K562 (cell line): ENCODE results near the gene CTNS. TPM values are rescaled to one million over a fixed set of nuclear protein-coding genes. Genes with fewer than 3 reads are reported as not detected.

Source experiments
- ATF2 ChIP-seq: sonication (generic); formaldehyde crosslinking; IDR thresholded peaks from 2 replicates; pipeline ENCODE4 v1.8.1; 2022; ENCODE audit warnings: missing genetic modification reagents
- CBFB ChIP-seq: sonication (generic); formaldehyde crosslinking; IDR thresholded peaks from 2 replicates; pipeline ENCODE4 v1.4.0; 2020; ENCODE audit warnings: mild to moderate bottlenecking, missing genetic modification reagents
- E2F8 ChIP-seq: fragments of 450-650 bp; IDR thresholded peaks from 2 replicates; pipeline ENCODE4 v1.7.1; 2018; ENCODE audit warnings: mild to moderate bottlenecking, low read depth; ENCODE audit not compliant: partially characterized antibody
- ELF1 ChIP-seq: fragments of 200-800 bp; sonication (Bioruptor generic); IDR thresholded peaks from 2 replicates; pipeline ENCODE4 v1.6.1; 2016; ENCODE audit warnings: missing genetic modification characterization, missing compliant biosample characterization
- ETS1 ChIP-seq: conservative IDR thresholded peaks from 2 replicates; pipeline ENCODE4 v1.6.1; 2011; ENCODE audit warnings: low read depth, mild to moderate bottlenecking, low read length; ENCODE audit not compliant: control insufficient read depth
- HLTF ChIP-seq: fragments of 450-650 bp; IDR thresholded peaks from 2 replicates; pipeline ENCODE4 v1.6.1; 2016
- MCM3 ChIP-seq: fragments of 450-650 bp; IDR thresholded peaks from 2 replicates; pipeline ENCODE4 v1.6.1; 2016
- OTX1 ChIP-seq: fragments of 450-650 bp; formaldehyde crosslinking; IDR thresholded peaks from 2 replicates; pipeline ENCODE4 v1.4.0; 2022; ENCODE audit warnings: mild to moderate bottlenecking
- PHF8 ChIP-seq: fragments of 200-600 bp; sonication (generic); IDR thresholded peaks from 2 replicates; pipeline ENCODE4 v1.6.1; 2012; ENCODE audit warnings: mixed run types, mild to moderate bottlenecking, inconsistent platforms, low read length, moderate library complexity, borderline replicate concordance
- SRF ChIP-seq, 2 experiments: fragments of 250-450, 450-650 bp in 1 of 2; sonication (Bioruptor Pico) in 1 of 2; sonication (generic) in 1 of 2; formaldehyde crosslinking; IDR thresholded peaks; 2 replicates each; pipeline versions ENCODE4 v1.5.0 to v1.5.1; 2020 to 2022; ENCODE audit warnings: mild to moderate bottlenecking in 1 of 2, missing genetic modification reagents in 1 of 2
- TAF15 ChIP-seq: fragments of 200-400 bp; formaldehyde crosslinking; IDR thresholded peaks from 2 replicates; pipeline ENCODE4 v1.6.1; 2017; ENCODE audit warnings: mild to moderate bottlenecking, low read depth, low read length, moderate library complexity
- ZNF3 ChIP-seq: fragments of 250-450 bp; sonication (Bioruptor Pico); IDR thresholded peaks from 2 replicates; pipeline ENCODE4 v1.5.0; 2021; ENCODE audit warnings: mild to moderate bottlenecking, moderate library complexity
- polyA plus RNA-seq, 8 experiments: library from polyadenylated mRNA; depleted of rRNA in 4 of 8; stranded (reverse) in 5 of 8; unstranded in 3 of 8; fragments of >200 nt; fragmentation: Nextera tagmentation in 2 of 8; fragmentation: Illumina TruSeq in 1 of 8; extraction: Ambion mirVana in 2 of 8; extraction: Trizol in 1 of 8; gene quantifications; 2 replicates each; pipeline versions ENCODE4 v1.2.1 to v1.2.3, GENCODE V29; 2011 to 2014; ENCODE audit warnings: inconsistent platforms in 1 of 8, missing spikeins in 1 of 8
- total RNA-seq, 7 experiments: library from RNA; depleted of rRNA in 6 of 7; stranded (reverse); fragments of >200 nt in 6 of 7; fragmentation: Illumina TruSeq in 2 of 7; extraction: Trizol in 2 of 7; gene quantifications; 2 replicates each; pipeline versions ENCODE4 v1.2.1 to v1.2.3, GENCODE V29; 2011 to 2021; ENCODE audit warnings: low replicate concordance in 1 of 7
- TF ChIP-seq, protein P1 (sequence below), 2 experiments: fragments of 450-650 bp in 1 of 2; IDR thresholded peaks; 2 replicates each; pipeline ENCODE4 v1.6.1; 2011 to 2017; ENCODE audit warnings: low read depth in 2 of 2, antibody characterized with exemption in 1 of 2, borderline replicate concordance in 1 of 2, low read length in 1 of 2, mild to moderate bottlenecking in 1 of 2, mixed read lengths in 1 of 2; ENCODE audit not compliant: control insufficient read depth in 1 of 2
- TF ChIP-seq, protein P2 (sequence below): fragments of 250-450 bp; sonication (Bioruptor Pico); IDR thresholded peaks from 2 replicates; pipeline ENCODE4 v1.5.0; 2021; ENCODE audit warnings: mild to moderate bottlenecking, borderline replicate concordance

Gene CTNS
- total and polyA plus RNA-seq, 9 of the 15 experiments (the other 6 are each of a cell fraction or from before 2014, with no cell fraction given): 0.66 to 8.4 (median 4.9) TPM

GRCh38 chr17:3668279-3669084, 31.9 kb downstream of the CTNS start, which contains the start of the genes EMC6 and TAX1BP3 (continued):
- TF ChIP-seq, protein P1, sequence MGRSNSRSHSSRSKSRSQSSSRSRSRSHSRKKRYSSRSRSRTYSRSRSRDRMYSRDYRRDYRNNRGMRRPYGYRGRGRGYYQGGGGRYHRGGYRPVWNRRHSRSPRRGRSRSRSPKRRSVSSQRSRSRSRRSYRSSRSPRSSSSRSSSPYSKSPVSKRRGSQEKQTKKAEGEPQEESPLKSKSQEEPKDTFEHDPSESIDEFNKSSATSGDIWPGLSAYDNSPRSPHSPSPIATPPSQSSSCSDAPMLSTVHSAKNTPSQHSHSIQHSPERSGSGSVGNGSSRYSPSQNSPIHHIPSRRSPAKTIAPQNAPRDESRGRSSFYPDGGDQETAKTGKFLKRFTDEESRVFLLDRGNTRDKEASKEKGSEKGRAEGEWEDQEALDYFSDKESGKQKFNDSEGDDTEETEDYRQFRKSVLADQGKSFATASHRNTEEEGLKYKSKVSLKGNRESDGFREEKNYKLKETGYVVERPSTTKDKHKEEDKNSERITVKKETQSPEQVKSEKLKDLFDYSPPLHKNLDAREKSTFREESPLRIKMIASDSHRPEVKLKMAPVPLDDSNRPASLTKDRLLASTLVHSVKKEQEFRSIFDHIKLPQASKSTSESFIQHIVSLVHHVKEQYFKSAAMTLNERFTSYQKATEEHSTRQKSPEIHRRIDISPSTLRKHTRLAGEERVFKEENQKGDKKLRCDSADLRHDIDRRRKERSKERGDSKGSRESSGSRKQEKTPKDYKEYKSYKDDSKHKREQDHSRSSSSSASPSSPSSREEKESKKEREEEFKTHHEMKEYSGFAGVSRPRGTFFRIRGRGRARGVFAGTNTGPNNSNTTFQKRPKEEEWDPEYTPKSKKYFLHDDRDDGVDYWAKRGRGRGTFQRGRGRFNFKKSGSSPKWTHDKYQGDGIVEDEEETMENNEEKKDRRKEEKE (IDR thresholded peaks at IDR 0.05; ENCODE audit: borderline replicate concordance in 1 of 2, control insufficient read depth in 1 of 2, low read depth in 2 of 2, low read length in 1 of 2): no peak
- TF ChIP-seq ATF2 (CRISPR knock-in tag): no peak
- no peak for TF ChIP-seq ETS1
- no peak for TF ChIP-seq OTX1 (CRISPR knock-in tag)
- TF ChIP-seq, protein P2, sequence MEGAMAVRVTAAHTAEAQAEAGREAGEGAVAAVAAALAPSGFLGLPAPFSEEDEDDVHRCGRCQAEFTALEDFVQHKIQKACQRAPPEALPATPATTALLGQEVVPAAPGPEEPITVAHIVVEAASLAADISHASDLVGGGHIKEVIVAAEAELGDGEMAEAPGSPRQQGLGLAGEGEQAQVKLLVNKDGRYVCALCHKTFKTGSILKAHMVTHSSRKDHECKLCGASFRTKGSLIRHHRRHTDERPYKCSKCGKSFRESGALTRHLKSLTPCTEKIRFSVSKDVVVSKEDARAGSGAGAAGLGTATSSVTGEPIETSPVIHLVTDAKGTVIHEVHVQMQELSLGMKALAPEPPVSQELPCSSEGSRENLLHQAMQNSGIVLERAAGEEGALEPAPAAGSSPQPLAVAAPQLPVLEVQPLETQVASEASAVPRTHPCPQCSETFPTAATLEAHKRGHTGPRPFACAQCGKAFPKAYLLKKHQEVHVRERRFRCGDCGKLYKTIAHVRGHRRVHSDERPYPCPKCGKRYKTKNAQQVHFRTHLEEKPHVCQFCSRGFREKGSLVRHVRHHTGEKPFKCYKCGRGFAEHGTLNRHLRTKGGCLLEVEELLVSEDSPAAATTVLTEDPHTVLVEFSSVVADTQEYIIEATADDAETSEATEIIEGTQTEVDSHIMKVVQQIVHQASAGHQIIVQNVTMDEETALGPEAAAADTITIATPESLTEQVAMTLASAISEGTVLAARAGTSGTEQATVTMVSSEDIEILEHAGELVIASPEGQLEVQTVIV: no peak
- TF ChIP-seq ZNF3 (CRISPR knock-in tag): no peak
- TF ChIP-seq E2F8: no peak
- no peak for TF ChIP-seq MCM3
- no peak for TF ChIP-seq ELF1 (tag)
- TF ChIP-seq HLTF: no peak
- 0 out of 4 replicates have a peak, but pooled peaks of 1 of the 2 experiments have one; percentile 42 for TF ChIP-seq SRF (CRISPR knock-in tag; IDR thresholded peaks at IDR 0.05)
- no peak for TF ChIP-seq TAF15
- peak; percentile 86; the same call in 1 of the 2 replicates for TF ChIP-seq PHF8
- no peak for TF ChIP-seq CBFB
